ENCODE results near the gene CYB5R2.

DNA sequence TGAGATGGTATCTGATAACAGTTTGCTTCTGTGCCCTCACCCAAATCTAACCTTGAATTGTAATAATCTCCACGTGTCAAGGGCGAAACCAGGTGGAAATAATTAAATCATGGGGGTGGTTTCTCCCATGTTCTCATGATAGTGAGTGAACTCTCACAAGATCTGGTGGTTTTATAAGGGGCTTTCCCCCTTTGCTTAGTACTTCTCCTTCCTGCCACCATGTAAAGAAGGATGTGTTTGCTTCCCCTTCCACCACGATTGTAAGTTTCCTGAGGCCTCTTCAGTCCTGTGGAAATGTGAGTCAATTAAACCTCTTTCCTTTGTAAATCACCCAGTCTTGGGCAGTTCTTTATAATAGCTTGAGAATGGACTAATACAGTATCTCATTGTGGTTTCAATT is 41.5 kb upstream of the CYB5R2 start:
- TF ChIP-seq CTCF (IDR thresholded peaks at IDR 0.05) (no peak), POLR2A (IDR thresholded peaks at IDR 0.05) (no peak)
